Cortex of kidney (tissue), 1 donor: ENCODE data around the gene ITPK1.
"Not testable (repeated sequence)": the region's sequence is repeated elsewhere in the genome, so short reads cannot be mapped to it uniquely, and the experiment has no call there.

Experiments used
- DNase-seq: peaks from one replicate; lab custom pipeline; 2025; lab: John Stamatoyannopoulos, UW

Gene ITPK1

GRCh38 chr14:93128725-93129459 is 13.2 kb upstream of the ITPK1 start:
- DNase-seq = no peak

DNA sequence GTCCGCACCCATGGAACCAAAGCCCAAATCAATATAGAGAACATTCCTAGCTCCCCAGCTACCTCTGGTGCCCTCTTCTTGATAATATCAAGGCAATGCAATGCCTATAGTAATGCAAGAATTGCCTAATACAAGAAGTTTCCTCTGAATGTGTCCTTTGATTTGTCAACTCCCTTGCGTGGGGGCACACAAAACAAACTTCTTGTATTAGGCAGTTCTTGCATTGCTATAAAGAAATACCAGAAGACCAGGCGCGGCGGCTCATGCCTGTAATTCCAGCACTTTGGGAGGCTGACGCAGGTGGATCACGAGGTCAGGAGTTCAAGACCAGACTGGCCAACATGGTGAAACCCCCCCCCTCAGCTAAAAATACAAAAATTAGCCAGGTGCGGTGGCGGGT is 10.4 kb upstream of the ITPK1 start:
- no peak for DNase-seq

- DNase-seq = no peak
Measured at GRCh38 chr14:93122826-93123225, 7.1 kb upstream of the ITPK1 start.

DNA sequence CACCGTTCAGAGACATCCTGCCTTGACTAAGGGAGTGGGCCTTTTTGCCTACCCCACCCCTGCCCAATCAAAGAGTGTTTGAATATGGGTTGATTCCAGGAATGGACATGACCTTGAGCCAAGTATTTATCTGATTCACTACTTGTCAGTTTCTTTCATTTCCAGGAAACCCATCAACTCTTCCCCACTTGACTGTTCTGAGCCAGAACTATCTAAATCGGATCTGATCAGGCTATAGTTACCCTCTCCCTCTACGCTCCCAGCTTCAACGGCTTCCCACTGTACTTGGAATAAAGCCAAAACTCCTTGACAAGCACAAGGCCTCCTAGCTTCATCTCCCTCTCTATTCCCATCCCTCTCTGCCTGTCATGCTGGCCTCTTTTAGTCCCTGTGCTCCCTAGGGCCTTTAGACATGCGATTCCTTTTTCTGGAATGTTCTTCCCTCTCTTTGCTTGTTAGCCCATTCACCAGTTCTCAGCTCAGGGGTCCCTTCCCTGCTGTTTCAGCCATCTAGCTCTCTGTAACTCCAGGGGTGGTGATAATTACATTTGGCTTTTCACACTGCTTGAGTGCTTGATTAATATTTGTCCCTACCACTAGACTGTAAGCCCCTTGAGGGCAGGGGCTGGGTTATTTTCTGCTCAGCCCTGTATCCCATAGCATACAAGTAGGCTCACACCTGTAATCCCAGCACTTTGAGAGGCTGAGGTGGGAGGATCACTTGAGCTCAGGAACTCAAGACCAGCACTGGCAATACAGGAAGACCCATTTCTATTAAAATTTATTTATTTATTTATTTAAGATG is 5.5 kb upstream of the ITPK1 start:
- DNase-seq = no peak

- DNase-seq = no peak
Measured at GRCh38 chr14:93120517-93120916, 4.8 kb upstream of the ITPK1 start.

DNA sequence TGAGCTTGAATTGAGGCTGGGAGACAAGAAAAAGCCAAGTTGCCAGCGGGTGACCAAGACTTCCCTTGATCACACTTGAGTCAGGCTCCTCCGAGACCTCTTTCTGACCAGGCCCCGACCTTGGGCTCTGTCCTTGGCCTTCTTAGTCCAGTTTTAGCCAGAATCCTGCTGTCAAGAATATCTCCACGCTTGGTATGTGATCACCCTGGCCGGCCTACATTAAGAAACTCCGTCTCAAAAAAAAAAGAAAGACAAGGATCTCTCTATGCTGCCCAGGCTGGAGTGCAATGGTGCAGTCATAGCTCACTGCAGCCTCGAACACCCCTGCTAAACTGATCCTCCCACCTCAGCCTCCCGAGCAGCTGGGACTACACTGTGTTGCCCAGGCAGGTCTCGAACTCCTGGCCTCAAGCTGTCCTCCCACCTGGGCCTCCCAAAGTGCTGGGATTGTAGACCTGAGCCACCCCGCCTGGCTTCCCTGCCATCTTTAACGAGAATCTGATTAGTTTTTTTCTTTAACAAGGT is 1.0 kb upstream of the ITPK1 start:
- DNase-seq = no peak

- no peak for DNase-seq
Measured at GRCh38 chr14:93115069-93115820, 480 bp downstream of the ITPK1 start.

GRCh38 chr14:93114713-93115068 is 1.0 kb downstream of the ITPK1 start:
- DNase-seq = no peak

DNA sequence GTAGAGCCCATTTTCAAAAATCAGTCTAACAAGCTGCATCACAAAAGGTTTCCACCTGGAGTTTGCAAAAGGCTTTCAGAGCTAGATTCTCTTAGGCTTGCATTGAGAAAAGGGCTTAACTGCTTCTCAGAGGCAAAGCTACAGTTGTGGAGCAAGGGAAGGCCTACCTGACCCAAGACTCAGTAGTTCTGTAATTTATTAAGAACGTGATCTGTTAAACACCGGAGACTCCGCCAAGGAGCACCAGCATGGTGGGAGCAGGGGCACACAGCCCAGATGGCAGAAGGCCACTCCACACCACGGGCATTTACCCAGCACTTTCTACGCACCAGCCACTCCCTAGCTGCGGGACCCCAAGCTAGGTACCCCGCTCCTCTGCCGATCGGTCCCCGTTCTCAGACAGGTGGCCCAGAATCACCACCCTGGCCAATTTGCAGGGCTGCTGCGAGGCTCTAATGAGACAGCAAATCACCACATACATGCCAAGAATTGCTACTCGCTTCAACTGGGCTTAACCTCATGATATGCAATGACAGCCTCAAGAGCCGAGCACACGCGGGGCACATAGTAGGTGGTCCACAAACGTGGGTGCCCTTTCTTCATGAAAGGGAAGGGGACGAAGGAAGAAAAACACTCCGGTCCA is 1.5 kb downstream of the ITPK1 start:
- DNase-seq = no peak

- no peak for DNase-seq
Measured at GRCh38 chr14:93113678-93114067, 2.1 kb downstream of the ITPK1 start.

DNA sequence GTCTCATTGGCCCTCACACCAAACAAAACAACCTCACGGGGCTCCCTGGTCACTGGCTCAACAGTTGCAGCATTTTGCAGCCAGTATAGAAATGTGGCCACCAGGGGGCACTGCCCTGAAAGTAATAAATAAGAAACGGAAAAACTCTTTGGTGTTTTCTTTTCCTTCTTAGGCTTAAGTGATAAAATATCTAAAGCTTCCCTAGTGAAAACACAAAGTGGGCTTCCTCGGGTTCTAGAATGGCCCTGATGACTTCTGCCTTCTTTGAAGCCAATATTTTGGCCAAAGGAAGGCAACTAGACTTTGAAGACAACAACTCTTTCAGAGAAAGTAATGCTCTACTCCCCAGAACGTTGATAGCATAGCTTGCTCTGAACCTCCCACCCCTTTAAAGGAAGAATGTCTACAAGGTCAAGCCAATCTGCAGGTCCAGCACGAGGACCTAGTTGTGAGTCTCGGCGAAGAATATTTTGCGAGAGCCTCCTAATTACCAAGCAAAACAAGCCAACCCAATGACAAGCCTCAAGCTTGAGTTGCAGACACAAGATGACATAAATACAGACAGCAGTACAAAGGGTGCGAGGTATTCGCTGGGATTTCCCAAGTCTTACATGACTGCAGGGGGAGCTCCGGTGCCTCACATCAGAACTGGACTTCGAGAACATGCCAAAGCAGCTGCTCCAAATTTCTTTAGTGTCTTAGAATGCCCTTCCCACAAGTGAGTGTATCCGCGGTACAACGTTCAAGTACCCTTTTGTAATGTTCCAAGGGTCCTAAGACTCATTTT is 2.6 kb downstream of the ITPK1 start:
- DNase-seq = no peak

GRCh38 chr14:93111541-93111940 is 4.2 kb downstream of the ITPK1 start:
- not testable (repeated sequence) for DNase-seq

- DNase-seq = no peak
Measured at GRCh38 chr14:93110856-93111419, 4.8 kb downstream of the ITPK1 start.

DNA sequence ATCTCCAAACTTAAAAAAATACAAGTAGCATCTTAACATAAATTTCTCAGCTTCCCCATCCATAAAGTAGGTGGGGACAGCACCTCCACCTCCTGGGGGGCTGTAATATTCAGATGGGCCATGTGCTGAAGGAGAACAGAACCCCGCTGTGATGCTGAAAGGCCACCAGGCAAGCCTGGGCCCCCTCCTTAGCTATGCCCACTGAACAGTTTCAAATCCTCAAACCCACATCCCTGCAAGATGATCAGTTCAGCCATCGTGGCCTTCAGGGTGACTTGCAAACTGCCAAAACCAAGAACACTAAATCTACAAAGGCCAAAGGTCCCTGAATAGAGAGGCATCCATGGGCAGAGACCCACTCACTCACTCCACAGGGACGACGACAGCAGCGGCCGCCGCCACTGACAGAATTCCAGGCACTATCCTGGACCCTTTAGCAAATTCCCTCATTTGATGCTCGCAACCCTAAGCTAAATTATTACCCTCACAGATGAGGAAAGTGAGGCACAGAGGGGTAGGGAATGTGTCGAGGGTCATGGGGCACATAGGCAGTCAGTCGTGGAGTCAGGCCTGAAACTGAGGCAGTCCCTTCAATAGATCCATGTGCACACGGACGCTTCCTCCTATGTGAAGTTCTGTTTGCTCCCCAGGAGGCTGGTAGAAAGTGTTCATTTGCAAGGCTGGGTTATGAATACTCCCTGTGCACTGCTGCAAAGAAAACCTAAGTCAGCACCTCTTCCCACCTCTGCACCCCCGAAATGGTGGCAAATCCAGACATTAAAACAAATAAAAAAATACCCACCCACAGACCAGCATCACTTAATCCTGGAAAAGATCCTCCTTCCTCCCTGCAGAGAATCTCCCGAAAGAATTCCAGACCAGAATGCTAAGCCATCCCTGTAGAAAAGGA is 5.9 kb downstream of the ITPK1 start:
- DNase-seq = no peak

- no peak for DNase-seq
Measured at GRCh38 chr14:93108105-93108504, 7.6 kb downstream of the ITPK1 start.

- DNase-seq = no peak
Measured at GRCh38 chr14:93107453-93107852, 8.3 kb downstream of the ITPK1 start.

DNA sequence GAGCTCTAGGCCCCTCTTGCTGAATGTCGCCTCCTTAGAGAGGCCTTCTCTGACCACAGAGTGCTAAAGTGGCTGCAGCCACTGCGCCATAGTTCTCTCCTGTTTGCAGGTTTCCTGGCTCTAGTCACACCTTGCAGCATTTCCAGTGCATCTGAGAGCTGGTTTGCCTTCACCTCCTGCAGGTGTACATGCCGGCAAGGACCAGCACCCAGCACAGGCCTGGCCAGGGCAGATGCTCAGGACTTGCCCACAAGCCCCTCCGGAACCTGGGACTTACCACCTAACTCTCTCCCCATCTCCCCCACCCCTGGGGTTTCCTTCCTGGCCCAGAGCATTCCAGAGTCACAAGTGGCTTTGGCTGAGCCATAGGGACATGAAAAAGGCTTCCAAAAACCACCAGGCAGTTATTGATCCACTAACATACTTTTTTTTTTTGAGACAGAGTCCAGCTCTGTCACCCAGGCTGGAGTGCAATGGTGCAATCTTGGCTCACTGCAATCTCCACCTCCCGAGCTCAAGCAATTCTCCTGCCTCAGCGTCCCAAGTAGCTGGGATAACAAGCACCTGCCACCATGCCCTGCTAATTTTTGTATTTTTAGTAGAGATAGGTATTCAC is 9.1 kb downstream of the ITPK1 start:
- DNase-seq = no peak

DNA sequence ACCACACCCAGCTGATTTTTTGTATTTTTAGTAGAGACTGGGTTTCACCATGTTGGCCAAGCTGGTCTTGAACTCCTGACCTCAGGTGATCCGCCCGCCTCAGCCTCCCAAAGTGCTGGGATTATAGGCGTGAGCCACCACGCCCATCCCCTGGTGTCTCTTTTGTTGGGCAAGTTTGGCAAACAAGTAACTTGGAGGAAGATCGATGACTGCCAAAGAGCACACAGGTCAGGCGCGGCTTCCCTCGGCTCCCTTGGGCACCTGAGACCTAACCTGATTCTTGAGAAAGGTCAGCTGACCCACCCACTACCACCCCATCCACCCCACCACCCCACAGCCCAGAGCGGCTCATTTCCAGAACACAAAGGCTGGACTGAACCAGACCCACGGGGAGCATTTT is 9.9 kb downstream of the ITPK1 start:
- DNase-seq = not testable (repeated sequence)

DNA sequence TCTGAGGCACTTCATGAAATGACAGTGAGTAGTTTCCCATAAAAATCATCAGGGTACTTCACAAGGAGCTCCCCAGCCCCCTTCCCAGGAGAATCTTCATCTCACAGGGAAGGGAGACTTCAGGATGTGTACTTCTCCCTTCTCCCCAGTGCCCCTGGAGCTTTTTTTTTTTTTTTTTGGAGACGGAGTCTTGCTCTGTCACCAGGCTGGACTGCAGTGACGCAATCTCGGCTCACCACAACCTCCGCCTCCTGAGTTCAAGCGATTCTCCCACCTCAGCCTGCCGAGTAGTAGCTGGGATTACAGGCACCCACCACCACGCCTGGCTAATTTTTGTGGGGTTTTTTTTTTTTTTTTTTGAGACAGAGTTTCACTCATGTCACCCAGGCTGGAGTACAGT is 10.4 kb downstream of the ITPK1 start:
- DNase-seq = no peak
